K562 (cell line): Measurements from ENCODE around the gene HAND2. TPM values are rescaled to one million over a fixed set of nuclear protein-coding genes. Genes with fewer than 3 reads are reported as not detected.

Experiments used
- ARID3A ChIP-seq: IDR thresholded peaks from 2 replicates; pipeline ENCODE4 v1.6.1; 2012; ENCODE audit warnings: low read depth, low read length, improper control_type of control experiment, borderline replicate concordance
- ARNT ChIP-seq, 2 experiments: fragments of 450-650 bp; IDR thresholded peaks; 2 replicates each; pipeline ENCODE4 v1.6.1; 2016; ENCODE audit warnings: mild to moderate bottlenecking in 1 of 2
- ATF3 ChIP-seq, 2 experiments: fragments of 450-650 bp in 1 of 2; sonication (generic) in 1 of 2; formaldehyde crosslinking in 1 of 2; IDR thresholded peaks in 1 of 2; conservative IDR thresholded peaks in 1 of 2; 2 replicates each; pipeline versions ENCODE4 v1.6.1 to v1.8.1; 2016 to 2023; ENCODE audit warnings: mild to moderate bottlenecking in 2 of 2, moderate library complexity in 2 of 2, inconsistent platforms in 1 of 2, missing genetic modification reagents in 1 of 2
- BACH1 ChIP-seq: fragments of 200-800 bp; sonication (Bioruptor generic); IDR thresholded peaks from 2 replicates; pipeline ENCODE4 v1.6.1; 2016; ENCODE audit warnings: missing genetic modification characterization, missing compliant biosample characterization
- BMI1 ChIP-seq: fragments of 150-350 bp; IDR thresholded peaks from 2 replicates; pipeline ENCODE4 v1.6.1; 2014; ENCODE audit warnings: low read length
- C11orf30 ChIP-seq: fragments of 450-650 bp; IDR thresholded peaks from 2 replicates; pipeline ENCODE4 v1.6.1; 2016; ENCODE audit warnings: low read depth, mild to moderate bottlenecking
- DEAF1 ChIP-seq: fragments of 450-650 bp; formaldehyde crosslinking; IDR thresholded peaks from 2 replicates; pipeline ENCODE4 v1.4.0; 2020; ENCODE audit warnings: mild to moderate bottlenecking, moderate library complexity
- ELF2 ChIP-seq: fragments of 250-450 bp; sonication (Bioruptor Pico); IDR thresholded peaks from 2 replicates; pipeline ENCODE4 v1.5.0; 2021; ENCODE audit warnings: mild to moderate bottlenecking
- FOXJ3 ChIP-seq: sonication (generic); formaldehyde crosslinking; IDR thresholded peaks from 2 replicates; pipeline ENCODE4 v1.4.0; 2020; ENCODE audit warnings: mild to moderate bottlenecking, missing genetic modification reagents
- FOXP1 ChIP-seq: sonication (generic); formaldehyde crosslinking; IDR thresholded peaks from 2 replicates; pipeline ENCODE4 v1.8.0; 2022; ENCODE audit warnings: mild to moderate bottlenecking, missing genetic modification reagents
- HNRNPH1 ChIP-seq: fragments of 200-400 bp; formaldehyde crosslinking; optimal IDR thresholded peaks from 2 replicates; pipeline ENCODE3; 2017; ENCODE audit warnings: low read depth, mild to moderate bottlenecking, low read length, moderate library complexity
- JUND ChIP-seq, 2 experiments: IDR thresholded peaks; 2 replicates in 1 of 2; 3 replicates in 1 of 2; pipeline ENCODE4 v1.6.1; 2011; ENCODE audit warnings: borderline replicate concordance in 2 of 2, low read depth in 2 of 2, low read length in 2 of 2, improper control_type of control experiment in 1 of 2, missing biosample characterization in 1 of 2, missing genetic modification characterization in 1 of 2, missing genetic modification reagents in 1 of 2
- L3MBTL2 ChIP-seq: fragments of 450-650 bp; IDR thresholded peaks from 2 replicates; pipeline ENCODE4 v1.6.1; 2016; ENCODE audit warnings: mild to moderate bottlenecking, moderate library complexity
- LCOR ChIP-seq: sonication (generic); formaldehyde crosslinking; IDR thresholded peaks from 2 replicates; pipeline ENCODE4 v1.8.0; 2022; ENCODE audit warnings: mild to moderate bottlenecking, missing genetic modification reagents
- TRIM24 ChIP-seq, 2 experiments: fragments of 450-650 bp; IDR thresholded peaks; 2 replicates each; pipeline ENCODE4 v1.6.1; 2016
- TRIM28 ChIP-seq: fragments of 450-650 bp; IDR thresholded peaks from 2 replicates; pipeline ENCODE4 v1.6.1; 2017
- ZEB2 ChIP-seq: fragments of 450-650 bp; IDR thresholded peaks from 2 replicates; pipeline ENCODE4 v1.6.1; 2016
- ZNF121 ChIP-seq: sonication (generic); formaldehyde crosslinking; conservative IDR thresholded peaks from 2 replicates; pipeline ENCODE4 v1.8.0; 2022; ENCODE audit warnings: missing genetic modification reagents
- ZNF133 ChIP-seq: fragments of 250-450 bp; sonication (Bioruptor Pico); IDR thresholded peaks from 2 replicates; pipeline ENCODE4 v1.4.0; 2020; ENCODE audit warnings: mild to moderate bottlenecking
- ZNF316 ChIP-seq: fragments of 450-650 bp; IDR thresholded peaks from 2 replicates; pipeline ENCODE4 v1.6.1; 2016
- ZNF668 ChIP-seq: fragments of 250-450 bp; sonication (Bioruptor Pico); IDR thresholded peaks from 2 replicates; pipeline ENCODE4 v1.8.0; 2022; ENCODE audit warnings: mild to moderate bottlenecking, inconsistent platforms
- ZNF79 ChIP-seq: fragments of 250-450 bp; sonication (Bioruptor Pico); IDR thresholded peaks from 2 replicates; pipeline ENCODE4 v1.4.0; 2020; ENCODE audit warnings: low read depth, mild to moderate bottlenecking, moderate library complexity
- polyA plus RNA-seq, 8 experiments: library from polyadenylated mRNA; depleted of rRNA in 4 of 8; stranded (reverse) in 5 of 8; unstranded in 3 of 8; fragments of >200 nt; fragmentation: Nextera tagmentation in 2 of 8; fragmentation: Illumina TruSeq in 1 of 8; extraction: Ambion mirVana in 2 of 8; extraction: Trizol in 1 of 8; gene quantifications; 2 replicates each; pipeline versions ENCODE4 v1.2.1 to v1.2.3, GENCODE V29; 2011 to 2014; ENCODE audit warnings: inconsistent platforms in 1 of 8, missing spikeins in 1 of 8
- total RNA-seq, 7 experiments: library from RNA; depleted of rRNA in 6 of 7; stranded (reverse); fragments of >200 nt in 6 of 7; fragmentation: Illumina TruSeq in 2 of 7; extraction: Trizol in 2 of 7; gene quantifications; 2 replicates each; pipeline versions ENCODE4 v1.2.1 to v1.2.3, GENCODE V29; 2011 to 2021; ENCODE audit warnings: low replicate concordance in 1 of 7

The HAND2 gene
- total and polyA plus RNA-seq, 9 of the 15 experiments (the other 6 are each of a cell fraction or from before 2014, with no cell fraction given) = 1.7 to 12.8 (median 4.9) TPM

- TF ChIP-seq DEAF1 (CRISPR knock-in tag) = no peak
- no peak for TF ChIP-seq LCOR (CRISPR knock-in tag)
- TF ChIP-seq BMI1 = no peak
- 0 out of 2 replicates have a peak, but pooled peaks have one; percentile 9 for TF ChIP-seq JUND (IDR thresholded peaks at IDR 0.05; ENCODE audit: borderline replicate concordance, low read depth, low read length)
- TF ChIP-seq JUND (tag; IDR thresholded peaks at IDR 0.05; ENCODE audit: borderline replicate concordance, low read depth, low read length) = 0 out of 3 replicates have a peak, but pooled peaks have one; percentile 21
- no peak for TF ChIP-seq ZEB2
- TF ChIP-seq ZNF79 = no peak
- TF ChIP-seq ELF2 (CRISPR knock-in tag) = no peak
- TF ChIP-seq ATF3 (IDR thresholded peaks at IDR 0.05) = peak; percentile 62
- no peak for TF ChIP-seq ATF3 (CRISPR knock-in tag; conservative IDR thresholded peaks at IDR 0.05)
- TF ChIP-seq FOXJ3 (CRISPR knock-in tag) = no peak
- 0 out of 4 replicates have a peak, but pooled peaks have one; percentile 17 to 55 for TF ChIP-seq TRIM24 (IDR thresholded peaks at IDR 0.05)
- TF ChIP-seq HNRNPH1 = no peak
- TF ChIP-seq ZNF668 (CRISPR knock-in tag) = no peak
- TF ChIP-seq L3MBTL2 = peak; percentile 19; the same call in 1 of the 2 replicates
- peak; percentile 96 for TF ChIP-seq ZNF316
- TF ChIP-seq ARNT (IDR thresholded peaks at IDR 0.05) = no peak
- 0 out of 2 replicates have a peak, but pooled peaks have one; percentile 48 for TF ChIP-seq TRIM28
- TF ChIP-seq ZNF133 = no peak
- TF ChIP-seq FOXP1 (CRISPR knock-in tag) = no peak
- peak; percentile 94 for TF ChIP-seq C11orf30
- TF ChIP-seq ZNF121 (CRISPR knock-in tag) = no peak
- TF ChIP-seq BACH1 (tag) = 0 out of 2 replicates have a peak, but pooled peaks have one; percentile 43
- TF ChIP-seq ARID3A = 0 out of 2 replicates have a peak, but pooled peaks have one; percentile 14
Observed at GRCh38 chr4:173547889-173548288, 17.9 kb upstream of the HAND2 start (continued).
